ENCODE data around the gene MYO5B.

- TF ChIP-seq CTCF (IDR thresholded peaks at IDR 0.05), result no peak
- TF ChIP-seq POLR2A (IDR thresholded peaks at IDR 0.05), result no peak
Measured at GRCh38 chr18:50061876-50062517, 132.9 kb downstream of the MYO5B start.

Data from lower leg skin (tissue), 3 donors.